ENCODE results near the gene C9orf78. TPM values are rescaled to one million over a fixed set of nuclear protein-coding genes. Genes with fewer than 3 reads are reported as not detected.

Gene C9orf78
- total RNA-seq, 1 donor from 2014 or later, result 38.9 TPM

DNA sequence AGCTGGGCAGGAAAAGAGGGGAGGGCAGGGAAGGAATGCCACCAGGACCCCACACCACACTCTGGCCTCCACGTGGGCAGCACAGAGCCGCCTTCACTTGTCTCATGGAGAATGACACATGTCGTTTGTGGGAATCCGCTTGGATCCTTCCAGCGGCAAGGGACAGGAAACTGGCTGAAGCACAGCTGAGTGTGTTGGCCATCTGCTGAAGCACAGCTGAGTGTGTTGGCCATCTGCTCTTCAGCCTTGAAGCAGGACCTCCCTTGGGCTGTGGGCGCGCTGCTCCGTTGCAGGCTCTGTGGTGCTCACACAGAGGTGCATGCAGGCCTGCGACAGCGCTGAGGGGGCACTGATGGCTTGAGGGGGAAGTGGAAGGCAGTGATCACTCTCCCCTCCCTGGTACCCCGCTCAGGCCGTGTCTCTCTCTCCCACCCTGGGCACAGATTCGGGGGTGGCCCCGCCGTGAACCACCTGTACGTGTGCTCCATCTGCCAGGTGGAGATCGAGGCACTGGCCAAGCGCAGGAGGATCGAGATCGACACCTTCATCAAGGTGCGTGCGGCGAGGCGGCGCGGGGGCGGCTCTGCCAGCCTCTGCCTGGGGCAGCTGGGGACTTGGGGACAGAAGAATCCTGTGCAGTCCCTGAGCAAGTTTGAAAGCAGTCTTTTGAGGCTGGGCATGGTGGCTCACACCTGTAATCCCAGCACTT lies 40.8 kb upstream of the C9orf78 start:
- DNase-seq (ENCODE audit: extremely low spot score, unreplicated experiment), result no peak
- H3K27me3 Mint-ChIP-seq (ENCODE audit: unreplicated experiment), result no peaks in the 10 kb centered on the region
- H3K36me3 Mint-ChIP-seq (ENCODE audit: unreplicated experiment), result peaks cover 25% of the 10 kb centered on the region
- no peaks in the 10 kb centered on the region for H3K9me3 Mint-ChIP-seq (ENCODE audit: unreplicated experiment)
- TF ChIP-seq, protein P1, sequence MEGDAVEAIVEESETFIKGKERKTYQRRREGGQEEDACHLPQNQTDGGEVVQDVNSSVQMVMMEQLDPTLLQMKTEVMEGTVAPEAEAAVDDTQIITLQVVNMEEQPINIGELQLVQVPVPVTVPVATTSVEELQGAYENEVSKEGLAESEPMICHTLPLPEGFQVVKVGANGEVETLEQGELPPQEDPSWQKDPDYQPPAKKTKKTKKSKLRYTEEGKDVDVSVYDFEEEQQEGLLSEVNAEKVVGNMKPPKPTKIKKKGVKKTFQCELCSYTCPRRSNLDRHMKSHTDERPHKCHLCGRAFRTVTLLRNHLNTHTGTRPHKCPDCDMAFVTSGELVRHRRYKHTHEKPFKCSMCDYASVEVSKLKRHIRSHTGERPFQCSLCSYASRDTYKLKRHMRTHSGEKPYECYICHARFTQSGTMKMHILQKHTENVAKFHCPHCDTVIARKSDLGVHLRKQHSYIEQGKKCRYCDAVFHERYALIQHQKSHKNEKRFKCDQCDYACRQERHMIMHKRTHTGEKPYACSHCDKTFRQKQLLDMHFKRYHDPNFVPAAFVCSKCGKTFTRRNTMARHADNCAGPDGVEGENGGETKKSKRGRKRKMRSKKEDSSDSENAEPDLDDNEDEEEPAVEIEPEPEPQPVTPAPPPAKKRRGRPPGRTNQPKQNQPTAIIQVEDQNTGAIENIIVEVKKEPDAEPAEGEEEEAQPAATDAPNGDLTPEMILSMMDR (IDR thresholded peaks at IDR 0.05), result no peak
- no peaks in the 10 kb centered on the region for H3K4me1 Mint-ChIP-seq (ENCODE audit: unreplicated experiment)
- no peak overlapping the region for H3K27ac Mint-ChIP-seq (ENCODE audit: unreplicated experiment)
- H3K4me3 Mint-ChIP-seq (ENCODE audit: unreplicated experiment), result no peak overlapping the region

DNA sequence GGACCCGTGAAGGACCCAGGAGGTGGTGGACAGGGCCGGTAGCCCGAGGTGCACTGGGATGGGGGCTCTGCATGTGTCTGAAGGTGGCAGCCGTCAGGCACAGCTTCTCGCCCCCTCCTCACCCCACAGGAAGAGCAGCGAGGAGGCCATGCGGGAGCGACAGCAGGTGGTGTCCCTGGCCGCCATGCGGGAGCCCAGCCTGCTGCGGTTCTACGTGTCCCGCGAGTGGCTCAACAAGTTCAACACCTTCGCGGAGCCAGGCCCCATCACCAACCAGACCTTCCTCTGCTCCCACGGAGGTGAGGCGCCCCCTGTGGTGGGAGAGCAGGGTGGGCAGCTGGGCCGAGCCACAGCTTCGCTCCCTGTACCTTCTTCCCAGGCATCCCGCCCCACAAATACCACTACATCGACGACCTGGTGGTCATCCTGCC lies 40.1 kb upstream of the C9orf78 start:
- H3K9me3 Mint-ChIP-seq (ENCODE audit: unreplicated experiment), result no peaks in the 10 kb centered on the region
- H3K4me1 Mint-ChIP-seq (ENCODE audit: unreplicated experiment), result no peaks in the 10 kb centered on the region
- TF ChIP-seq, protein P1 (IDR thresholded peaks at IDR 0.05), result no peak
- peaks cover 19% of the 10 kb centered on the region for H3K36me3 Mint-ChIP-seq (ENCODE audit: unreplicated experiment)
- H3K27me3 Mint-ChIP-seq (ENCODE audit: unreplicated experiment), result no peaks in the 10 kb centered on the region
- H3K27ac Mint-ChIP-seq (ENCODE audit: unreplicated experiment), result no peak overlapping the region
- H3K4me3 Mint-ChIP-seq (ENCODE audit: unreplicated experiment), result no peak overlapping the region
- no peak for DNase-seq (ENCODE audit: extremely low spot score, unreplicated experiment)

DNA sequence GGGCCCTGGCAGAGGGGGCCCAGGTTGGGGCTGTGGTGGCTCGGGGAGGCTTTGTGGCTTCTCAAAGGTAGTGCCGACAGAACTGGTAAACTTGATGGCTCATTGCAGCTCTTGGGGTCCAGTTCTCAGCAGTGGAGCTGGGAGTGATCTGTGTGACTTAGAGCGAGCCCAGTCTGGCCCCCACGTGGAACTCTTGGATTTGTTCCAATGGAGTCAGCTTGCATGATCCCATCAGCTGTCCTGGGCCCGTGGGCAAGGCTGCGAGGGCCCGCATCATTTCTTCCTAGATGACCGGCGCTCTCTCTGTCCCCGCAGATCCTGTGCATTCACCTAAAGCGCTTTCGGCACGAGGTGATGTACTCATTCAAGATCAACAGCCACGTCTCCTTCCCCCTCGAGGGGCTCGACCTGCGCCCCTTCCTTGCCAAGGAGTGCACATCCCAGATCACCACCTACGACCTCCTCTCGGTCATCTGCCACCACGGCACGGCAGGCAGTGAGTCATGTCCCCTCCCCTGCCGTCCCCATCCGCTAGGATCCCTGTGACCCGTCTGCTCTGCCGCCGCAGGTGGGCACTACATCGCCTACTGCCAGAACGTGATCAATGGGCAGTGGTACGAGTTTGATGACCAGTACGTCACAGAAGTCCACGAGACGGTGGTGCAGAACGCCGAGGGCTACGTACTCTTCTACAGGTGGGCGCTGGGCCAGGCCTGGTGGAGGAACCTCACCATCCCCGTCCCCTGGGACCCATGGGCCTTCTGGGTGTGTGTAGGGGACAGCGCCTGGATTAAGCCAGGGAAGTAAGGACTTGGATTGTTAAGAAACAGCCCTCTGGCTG lies 39.4 kb upstream of the C9orf78 start:
- Mint-ChIP-seq H3K4me3 (ENCODE audit: unreplicated experiment) (no peak overlapping the region), H3K36me3 (ENCODE audit: unreplicated experiment) (peaks cover 16% of the 10 kb centered on the region), H3K4me1 (ENCODE audit: unreplicated experiment) (no peaks in the 10 kb centered on the region), H3K27me3 (ENCODE audit: unreplicated experiment) (no peaks in the 10 kb centered on the region), H3K27ac (ENCODE audit: unreplicated experiment) (no peak overlapping the region), H3K9me3 (ENCODE audit: unreplicated experiment) (no peaks in the 10 kb centered on the region)
- no peak for DNase-seq (ENCODE audit: extremely low spot score, unreplicated experiment)
- TF ChIP-seq, protein P1 (IDR thresholded peaks at IDR 0.05), result no peak

DNA sequence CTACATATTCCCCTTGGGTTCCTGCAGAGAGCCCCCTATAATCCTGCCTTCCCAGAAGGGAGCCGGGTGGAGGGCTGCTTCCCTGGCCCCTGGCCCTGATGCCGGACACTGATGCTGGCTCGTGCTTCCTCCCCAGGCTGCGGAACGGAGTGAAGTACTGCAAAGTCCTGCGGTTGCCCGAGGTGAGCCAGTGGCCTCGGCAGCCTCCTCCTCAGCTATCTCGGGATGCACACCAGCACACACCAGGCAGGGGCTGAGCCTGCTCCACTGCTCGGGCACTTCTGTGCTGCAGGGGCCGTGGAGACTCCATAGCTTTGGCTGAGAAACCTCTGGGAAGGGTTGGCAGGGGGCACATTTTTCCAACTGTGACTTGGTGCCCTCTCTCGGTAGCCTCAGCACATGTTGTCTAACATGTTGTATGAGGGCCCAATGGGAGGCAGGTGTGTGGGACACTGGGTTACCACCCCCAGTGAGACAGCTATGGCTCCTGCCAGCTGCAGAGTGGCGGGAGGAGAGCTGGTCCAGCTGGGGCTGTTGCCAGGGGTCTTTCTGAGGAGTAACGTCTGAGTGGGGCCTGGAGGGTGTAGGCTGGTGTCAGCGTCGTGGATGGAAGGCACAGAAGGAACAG lies 38.6 kb upstream of the C9orf78 start:
- TF ChIP-seq, protein P1 (IDR thresholded peaks at IDR 0.05), result no peak
- H3K27me3 Mint-ChIP-seq (ENCODE audit: unreplicated experiment), result no peaks in the 10 kb centered on the region
- H3K4me3 Mint-ChIP-seq (ENCODE audit: unreplicated experiment), result no peak overlapping the region
- DNase-seq (ENCODE audit: extremely low spot score, unreplicated experiment), result no peak
- H3K27ac Mint-ChIP-seq (ENCODE audit: unreplicated experiment), result no peak overlapping the region
- no peaks in the 10 kb centered on the region for H3K4me1 Mint-ChIP-seq (ENCODE audit: unreplicated experiment)
- H3K36me3 Mint-ChIP-seq (ENCODE audit: unreplicated experiment), result peaks cover 13% of the 10 kb centered on the region
- no peaks in the 10 kb centered on the region for H3K9me3 Mint-ChIP-seq (ENCODE audit: unreplicated experiment)

- no peaks in the 10 kb centered on the region for H3K9me3 Mint-ChIP-seq (ENCODE audit: unreplicated experiment)
- H3K36me3 Mint-ChIP-seq (ENCODE audit: unreplicated experiment), result peaks cover 13% of the 10 kb centered on the region
- TF ChIP-seq, protein P1 (IDR thresholded peaks at IDR 0.05), result no peak
- no peak overlapping the region for H3K4me3 Mint-ChIP-seq (ENCODE audit: unreplicated experiment)
- no peaks in the 10 kb centered on the region for H3K4me1 Mint-ChIP-seq (ENCODE audit: unreplicated experiment)
- H3K27me3 Mint-ChIP-seq (ENCODE audit: unreplicated experiment), result no peaks in the 10 kb centered on the region
- no peak overlapping the region for H3K27ac Mint-ChIP-seq (ENCODE audit: unreplicated experiment)
- no peak for DNase-seq (ENCODE audit: extremely low spot score, unreplicated experiment)
Measured at GRCh38 chr9:129871046-129871445, 36.0 kb upstream of the C9orf78 start.

All from osteocyte (in vitro differentiated cells).